Raji (cell line): ENCODE results near the gene RNF125.

ENCODE experiments used
- POLR2A ChIP-seq: IDR thresholded peaks from 2 replicates; pipeline ENCODE4 v1.6.1; 2011; ENCODE audit warnings: low read depth, low read length, control low read depth; ENCODE audit not compliant: insufficient read depth

Gene RNF125

DNA sequence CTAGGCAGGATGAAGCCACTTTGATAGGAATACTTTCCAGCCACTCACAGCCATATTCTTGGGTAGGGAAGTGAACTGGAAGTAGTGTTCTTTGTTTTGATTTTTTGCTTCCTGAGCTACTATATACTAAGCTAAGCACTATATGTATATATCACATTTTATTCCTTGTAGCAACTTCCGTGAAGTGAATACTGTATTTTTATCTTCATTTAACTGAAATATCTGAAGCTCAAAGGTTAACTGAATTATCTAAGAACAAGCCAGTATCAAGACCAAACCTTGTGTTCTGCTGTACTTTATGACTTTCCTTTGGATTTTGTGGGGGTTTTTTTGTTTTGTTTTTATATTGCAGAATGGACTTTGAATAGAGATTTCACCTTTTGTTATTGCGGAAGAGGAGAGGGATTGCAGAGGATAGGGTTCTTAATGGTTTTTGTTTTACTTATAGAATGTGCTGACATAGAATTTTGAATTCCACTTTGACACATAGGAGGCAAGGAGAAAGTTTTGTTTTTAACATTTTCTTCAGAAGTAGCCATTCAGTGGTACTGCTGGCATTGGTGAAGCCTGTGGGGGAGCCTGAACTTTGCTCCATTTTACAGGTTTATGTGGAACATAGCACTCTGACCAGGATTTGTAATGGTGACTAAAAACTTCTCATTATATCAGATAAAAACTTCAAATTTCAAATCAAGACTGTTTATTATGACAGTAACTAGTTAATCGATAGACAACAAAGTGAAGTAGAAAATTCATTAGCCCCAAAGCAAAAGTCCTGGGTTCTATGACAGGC lies 48.9 kb downstream of the RNF125 start:
- TF ChIP-seq POLR2A, result no peak

GRCh38 chr18:32072321-32072720 lies 53.7 kb downstream of the RNF125 start:
- no peak for TF ChIP-seq POLR2A

GRCh38 chr18:32074206-32074605 lies 55.6 kb downstream of the RNF125 start:
- TF ChIP-seq POLR2A, result no peak

DNA sequence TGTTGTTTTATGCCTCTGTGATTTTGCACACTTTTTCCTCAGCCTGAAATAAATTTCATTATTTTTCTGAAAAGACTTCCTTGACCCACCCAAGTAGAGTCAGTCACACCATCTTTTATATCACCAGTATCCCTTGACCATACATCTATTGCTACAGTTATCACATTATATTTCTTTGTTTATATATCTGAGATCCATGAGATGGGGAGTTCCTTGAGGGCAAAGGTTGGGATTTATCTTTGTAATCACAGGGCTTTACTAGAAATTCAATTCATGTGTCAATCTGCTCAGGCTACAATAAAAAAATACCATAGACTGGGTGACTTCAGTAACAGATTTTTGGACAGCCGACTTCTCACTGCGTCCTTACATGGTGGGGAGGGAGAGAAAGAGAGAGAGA lies 60.2 kb downstream of the RNF125 start:
- TF ChIP-seq POLR2A, result no peak

GRCh38 chr18:32081881-32082280 lies 63.3 kb downstream of the RNF125 start:
- TF ChIP-seq POLR2A, result no peak

DNA sequence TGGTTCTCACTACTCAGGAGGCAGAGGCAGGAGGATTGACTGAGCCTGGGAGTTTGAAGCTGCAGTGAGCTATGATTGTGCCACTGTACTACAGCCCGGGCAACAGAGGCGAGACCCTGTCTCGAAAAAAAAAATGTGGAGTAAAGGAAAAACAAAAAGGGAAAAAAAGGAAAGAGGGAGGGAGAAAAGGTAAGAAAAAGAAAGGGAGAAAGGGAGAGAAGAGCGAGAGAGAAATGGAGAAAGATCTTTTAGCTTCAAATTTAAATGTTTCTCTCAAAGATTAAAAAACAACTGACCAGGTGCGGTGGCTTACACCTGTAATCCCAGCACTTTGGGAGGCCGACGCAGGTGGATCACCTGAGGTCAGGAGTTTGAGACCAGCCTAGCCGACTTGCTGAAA lies 65.2 kb downstream of the RNF125 start:
- TF ChIP-seq POLR2A, result no peak

GRCh38 chr18:32086881-32087280 lies 68.3 kb downstream of the RNF125 start:
- TF ChIP-seq POLR2A, result no peak

DNA sequence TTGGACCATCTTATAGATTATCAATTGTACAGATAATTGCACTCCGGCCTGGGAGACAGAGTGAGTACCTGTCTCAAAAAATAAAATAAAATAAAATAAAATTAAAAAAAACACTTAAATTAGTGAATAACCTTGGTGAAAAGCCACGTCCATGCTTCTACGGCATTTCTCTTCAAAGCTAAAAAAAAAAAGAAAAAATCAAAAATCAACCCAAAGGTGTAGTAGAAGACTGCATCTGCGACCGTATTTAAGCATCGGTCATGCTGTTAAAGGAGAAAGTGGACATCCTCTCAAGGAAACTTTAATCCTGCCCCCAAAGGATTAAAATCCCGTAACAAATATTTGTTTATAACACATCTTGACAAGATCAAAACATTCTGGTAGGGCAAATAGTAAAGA lies 72.7 kb downstream of the RNF125 start:
- TF ChIP-seq POLR2A, result no peak

DNA sequence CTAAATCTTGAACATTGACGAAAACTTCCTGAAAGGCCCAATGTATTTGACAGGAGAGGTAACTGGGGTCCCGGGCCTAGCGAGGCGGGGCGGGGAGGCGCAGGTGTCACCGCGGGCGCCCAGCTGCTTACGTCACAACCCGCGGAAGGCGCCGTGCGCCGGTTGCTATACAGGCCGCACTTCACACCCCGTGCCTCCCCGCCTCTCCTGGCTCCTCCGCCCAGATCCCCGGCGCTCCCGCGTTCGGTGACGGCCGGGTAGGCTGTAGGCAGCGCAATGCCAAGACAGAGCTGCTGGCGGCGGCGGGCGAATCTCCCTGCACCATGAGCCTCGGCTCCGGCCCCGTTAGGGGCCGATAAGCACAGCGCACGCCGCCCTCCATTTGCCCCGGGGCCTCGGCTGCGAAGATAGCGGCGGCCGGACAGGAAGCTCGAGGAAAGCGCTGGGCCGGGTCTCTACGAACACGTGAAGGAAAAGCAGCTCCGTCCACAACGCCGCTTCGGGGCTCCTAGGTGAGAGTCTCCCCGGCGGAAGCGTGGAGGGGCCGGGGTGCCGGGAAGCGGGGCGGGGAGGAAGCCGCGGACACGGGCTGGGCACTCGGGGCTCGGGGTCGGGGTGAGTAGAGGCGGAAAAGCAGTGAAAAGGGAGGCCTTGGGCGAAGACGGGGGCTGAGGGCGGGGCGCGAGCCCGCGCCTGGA lies 73.2 kb downstream of the RNF125 start, which contains the start of gene RNF138:
RNF138 (plus strand) TSS at position 151 of the 698 bp plus-strand sequence. CDS start 903 bp downstream, outside the sequence.
- TF ChIP-seq POLR2A, result peak; percentile 76

GRCh38 chr18:32092422-32093101 lies 73.9 kb downstream of the RNF125 start:
- peak; percentile 89 for TF ChIP-seq POLR2A

DNA sequence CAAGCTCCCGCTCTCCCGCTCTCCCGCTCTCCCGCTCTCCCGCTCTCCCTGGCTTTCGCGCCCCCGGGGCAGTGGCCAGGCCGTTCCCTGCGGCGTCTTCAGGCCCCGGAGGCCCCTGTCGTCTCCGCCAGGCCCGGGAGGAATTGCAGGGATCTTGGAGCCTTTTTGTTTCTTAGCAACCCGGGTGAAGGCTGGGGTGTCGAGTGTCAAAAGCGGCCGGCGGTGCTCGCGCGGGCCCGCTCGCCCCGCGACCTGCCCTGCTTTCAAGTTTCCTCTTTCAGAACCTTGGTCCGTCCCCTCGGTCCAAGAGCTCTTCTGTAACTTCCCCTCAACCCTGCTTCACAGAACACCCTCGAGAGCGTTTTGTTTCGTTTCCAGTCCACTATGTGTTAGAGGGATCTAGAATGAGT lies 74.5 kb downstream of the RNF125 start:
- TF ChIP-seq POLR2A, result no peak

DNA sequence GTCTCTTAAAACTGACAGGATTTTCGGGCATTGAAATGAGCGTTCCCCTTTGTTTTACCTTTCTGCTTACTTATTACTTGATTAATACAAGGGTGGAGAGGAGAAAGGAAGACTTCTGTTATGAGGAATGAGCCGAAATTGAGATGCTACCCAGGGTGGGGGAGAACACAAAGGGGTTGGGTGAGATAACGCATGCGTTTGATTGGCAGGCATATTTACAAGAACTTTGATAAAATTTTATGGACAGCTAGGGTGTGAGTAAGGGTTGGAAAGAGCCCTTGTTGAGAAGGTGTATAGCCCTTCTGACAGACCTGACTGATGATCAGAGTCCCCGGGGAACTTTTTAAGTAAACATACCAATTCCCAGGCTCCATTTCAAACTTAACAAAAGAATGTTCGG lies 74.9 kb downstream of the RNF125 start:
- TF ChIP-seq POLR2A, result no peak

GRCh38 chr18:32095192-32095899 lies 76.7 kb downstream of the RNF125 start:
- TF ChIP-seq POLR2A, result no peak

GRCh38 chr18:32095900-32096229 lies 77.2 kb downstream of the RNF125 start:
- no peak for TF ChIP-seq POLR2A

DNA sequence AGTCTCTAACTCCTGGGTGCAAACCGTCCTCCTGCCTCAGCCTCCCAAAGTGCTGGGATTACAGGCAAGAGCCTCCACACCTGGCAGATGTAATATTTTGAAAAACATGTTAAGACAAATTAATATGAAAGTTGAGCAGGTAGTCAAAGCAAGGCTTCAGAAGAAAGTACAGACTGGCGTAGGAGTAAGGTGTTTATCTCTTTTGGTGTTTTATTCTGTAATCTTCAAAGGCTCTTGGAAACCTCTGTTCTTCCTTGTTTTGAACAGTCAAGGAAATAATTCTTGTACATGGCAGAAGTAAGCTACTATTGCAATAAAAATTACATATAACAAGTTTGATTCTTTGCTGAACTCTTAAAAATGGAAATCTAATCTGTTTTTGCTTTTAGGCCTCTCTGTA lies 78.3 kb downstream of the RNF125 start:
- no peak for TF ChIP-seq POLR2A
